T-cell (primary cell): ENCODE data around the gene ASB2. TPM values are rescaled to one million over a fixed set of nuclear protein-coding genes. Genes with fewer than 3 reads are reported as not detected.

ENCODE experiments used
- ATAC-seq, 4 experiments: fragments of 200-7000 bp in 3 of 4; fragments of 150-1000 bp in 1 of 4; cut with Tn5 transposase; replicated peaks in 1 of 4; 1 replicate in 3 of 4; 2 replicates in 1 of 4; pipeline ENCODE4 v1.10.0; 2021; ENCODE audit warnings: moderate library complexity in 3 of 4, mild to moderate bottlenecking in 2 of 4, moderate number of reproducible peaks in 1 of 4
- CTCF ChIA-PET, 2 donors: fragments of 300-600 bp; sonication (Branson Sonifier 250); formaldehyde crosslinking; loops; one replicate each; lab custom pipeline; 2022; ENCODE audit warnings: antibody characterized with exemption in 2 of 2; lab: Charles Lee
- POLR2A ChIA-PET, 2 donors: fragments of 300-600 bp; sonication (Branson Sonifier 250); formaldehyde crosslinking; loops; one replicate each; lab custom pipeline; 2022; ENCODE audit warnings: antibody characterized with exemption in 2 of 2; lab: Charles Lee
- DNase-seq, 35 experiments: peaks; one replicate each; pipeline versions ENCODE4 v3.0.0 to v3.0.0-alpha.2; 2013 to 2023
- H3K27ac ChIP-seq: one replicate; pipeline ENCODE4 v1.5.1; 2013; ENCODE audit warnings: low read length
- H3K27me3 ChIP-seq, 2 experiments: replicated peaks in 1 of 2; 1 replicate in 1 of 2; 2 replicates in 1 of 2; pipeline versions ENCODE4 v1.6.1 to v1.7.0; 2013; ENCODE audit warnings: low read length in 1 of 2, mixed read lengths in 1 of 2; ENCODE audit not compliant: control insufficient read depth in 2 of 2, insufficient read depth in 2 of 2; ENCODE audit errors: extremely low read depth in 1 of 2
- H3K36me3 ChIP-seq, 2 donors: 1 replicate in 1 of 2; 2 replicates in 1 of 2; pipeline versions ENCODE4 v1.6.1 to v1.7.0; 2013; ENCODE audit warnings: low read length in 1 of 2; ENCODE audit not compliant: control insufficient read depth in 2 of 2, insufficient read depth in 1 of 2; ENCODE audit errors: extremely low read depth in 1 of 2
- H3K4me1 ChIP-seq, 2 experiments: 1 replicate in 1 of 2; 2 replicates in 1 of 2; pipeline versions ENCODE4 v1.6.1 to v1.7.0; 2013; ENCODE audit warnings: low read length in 2 of 2, mixed read lengths in 1 of 2; ENCODE audit not compliant: insufficient read depth in 2 of 2, control insufficient read depth in 1 of 2; ENCODE audit errors: extremely low read depth in 1 of 2
- H3K4me3 ChIP-seq, 2 donors: 1 replicate in 1 of 2; 2 replicates in 1 of 2; pipeline versions ENCODE4 v1.5.1 to v1.7.0; 2013; ENCODE audit warnings: mild to moderate bottlenecking in 2 of 2, low read length in 1 of 2, moderate library complexity in 1 of 2; ENCODE audit not compliant: control insufficient read depth in 1 of 2; ENCODE audit errors: extremely low read depth in 1 of 2
- H3K9me3 ChIP-seq: 2 replicates; pipeline ENCODE4 v1.7.0; 2013
- H3K27ac Mint-ChIP-seq, 2 donors: one replicate each; pipeline ENCODE4 v1.8.0; 2020 to 2021; ENCODE audit warnings: mild to moderate bottlenecking in 2 of 2, mixed read lengths in 2 of 2
- H3K27me3 Mint-ChIP-seq, 2 donors: one replicate each; pipeline ENCODE4 v1.8.0; 2021 to 2022; ENCODE audit warnings: mixed read lengths in 2 of 2
- H3K36me3 Mint-ChIP-seq: one replicate; pipeline ENCODE4 v1.8.0; 2021; ENCODE audit warnings: mixed read lengths
- H3K4me1 Mint-ChIP-seq, 3 donors: one replicate each; pipeline ENCODE4 v1.8.0; 2020 to 2022; ENCODE audit warnings: mixed read lengths in 3 of 3, mild to moderate bottlenecking in 1 of 3
- H3K4me3 Mint-ChIP-seq, 3 donors: one replicate each; pipeline ENCODE4 v1.8.0; 2020 to 2022; ENCODE audit warnings: mild to moderate bottlenecking in 3 of 3, mixed read lengths in 3 of 3, moderate library complexity in 3 of 3
- H3K9me3 Mint-ChIP-seq, 3 donors: one replicate each; pipeline ENCODE4 v1.8.0; 2020 to 2022; ENCODE audit warnings: mixed read lengths in 3 of 3
- WGBS: methylation state at CpG from one replicate; pipeline ENCODE4 v1.1.5; 2013; ENCODE audit warnings: missing lambda C conversion rate; ENCODE audit not compliant: insufficient coverage; 5-methylcytosine and 5-hydroxymethylcytosine counted together
- total RNA-seq, 35 experiments: library from RNA in 6 of 35; stranded (reverse) in 6 of 35; fragments of 120-200 nt in 1 of 35; gene quantifications; one replicate each; pipeline versions ENCODE4 v1.2.1 to v1.2.4 and lab custom pipeline; 2013 to 2026

ASB2 gene
- total RNA-seq, 5 donors from 2014 or later (not counting 1 experiment from before 2014, with no cell fraction given), result 2.7 to 5.4 (median 3.3) TPM

DNA sequence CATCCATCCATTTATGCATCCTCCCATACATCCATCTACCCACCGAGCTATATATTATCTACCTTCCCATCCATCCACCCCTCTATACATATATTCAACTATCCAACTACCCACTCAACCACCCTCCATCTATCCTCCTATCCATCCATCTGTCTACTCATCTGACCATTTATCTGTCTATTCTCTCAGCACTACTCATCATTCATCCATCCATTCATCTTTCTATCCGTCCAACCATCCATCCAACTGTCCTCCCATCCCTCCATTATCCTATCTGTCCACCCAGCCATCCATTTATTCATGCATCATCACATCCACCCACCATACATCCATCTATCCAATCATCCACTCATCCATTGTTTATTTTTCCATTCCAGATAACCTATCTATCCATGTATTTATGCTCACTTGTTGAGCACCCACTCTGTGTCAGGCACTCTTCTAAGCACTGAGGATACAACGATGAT is 11.5 kb downstream of the ASB2 start:
- H3K27ac ChIP-seq, result peak overlapping the region; percentile 94
- POLR2A ChIA-PET, result no interaction called here
- H3K4me3 ChIP-seq, result no peak overlapping the region
- H3K36me3 ChIP-seq, result no peaks in the 10 kb centered on the region
- 85% methylated on average over 3 of the region's 3 CpGs for WGBS
- H3K9me3 ChIP-seq, result no peaks in the 10 kb centered on the region
- Mint-ChIP-seq H3K27ac (peak overlapping the region; percentile 19 to 40), H3K27me3 (no peaks in the 10 kb centered on the region), H3K9me3 (peaks cover 0 to 7% (median 0%) of the 10 kb centered on the region in 3 donors), H3K4me3 (no peak overlapping the region), H3K36me3 (no peaks in the 10 kb centered on the region), H3K4me1 (peaks cover 60 to 69% (median 63%) of the 10 kb centered on the region in 3 donors)
- no peak for DNase-seq
- no peak for ATAC-seq
- H3K4me1 ChIP-seq, result peaks cover 13 to 75% of the 10 kb centered on the region in 2 experiments
- CTCF ChIA-PET, result interaction anchor here (0.6 to 5.2 kb wide), 2 partner anchors 25 to 70 kb away, joined by 4 to 36 read pairs; no protein-coding TSS in a partner anchor
- no peaks in the 10 kb centered on the region for H3K27me3 ChIP-seq

DNA sequence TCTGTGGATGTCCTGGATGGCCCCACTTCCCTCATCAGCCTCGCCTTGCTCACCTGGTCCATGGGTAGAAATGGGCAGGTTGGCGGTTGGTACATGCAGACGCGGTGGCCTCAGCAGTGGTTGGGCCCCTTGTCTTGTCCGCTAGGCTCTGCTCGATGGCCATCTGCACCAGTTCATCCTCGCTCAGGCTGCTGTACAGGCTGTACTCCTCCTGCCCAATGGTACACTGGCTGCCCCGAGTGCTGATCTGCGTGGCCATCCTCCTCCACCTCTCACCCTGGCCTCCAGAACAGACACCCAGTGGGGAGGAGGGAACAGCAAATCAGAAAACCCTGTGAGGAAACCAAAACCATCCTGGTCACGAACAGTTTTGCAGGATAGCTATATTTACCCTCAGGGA is 12.1 kb downstream of the ASB2 start:
- Mint-ChIP-seq H3K36me3 (no peaks in the 10 kb centered on the region), H3K27me3 (no peaks in the 10 kb centered on the region), H3K4me3 (no peak overlapping the region), H3K9me3 (peaks cover 0 to 7% (median 0%) of the 10 kb centered on the region in 3 donors), H3K27ac (no peak overlapping the region), H3K4me1 (peaks cover 66 to 75% (median 69%) of the 10 kb centered on the region in 3 donors)
- 99% methylated on average over 7 of the region's 10 CpGs for WGBS
- ATAC-seq (no peak), DNase-seq (no peak)
- CTCF ChIA-PET, result interaction anchor here in 1 of 2 donors (5.2 kb wide), 1 partner anchor 24 kb away, joined by 36 read pairs; no protein-coding TSS in a partner anchor
- POLR2A ChIA-PET, result interaction anchor here in 1 of 2 donors (0.6 kb wide), 1 partner anchor 1367 kb away, joined by 3 read pairs; no protein-coding TSS in a partner anchor
- H3K27me3 ChIP-seq, result no peaks in the 10 kb centered on the region
- H3K27ac ChIP-seq, result peak overlapping the region; percentile 94
- peaks cover 18 to 75% of the 10 kb centered on the region in 2 experiments for H3K4me1 ChIP-seq
- H3K36me3 ChIP-seq, result no peaks in the 10 kb centered on the region
- no peaks in the 10 kb centered on the region for H3K9me3 ChIP-seq
- no peak overlapping the region for H3K4me3 ChIP-seq

DNA sequence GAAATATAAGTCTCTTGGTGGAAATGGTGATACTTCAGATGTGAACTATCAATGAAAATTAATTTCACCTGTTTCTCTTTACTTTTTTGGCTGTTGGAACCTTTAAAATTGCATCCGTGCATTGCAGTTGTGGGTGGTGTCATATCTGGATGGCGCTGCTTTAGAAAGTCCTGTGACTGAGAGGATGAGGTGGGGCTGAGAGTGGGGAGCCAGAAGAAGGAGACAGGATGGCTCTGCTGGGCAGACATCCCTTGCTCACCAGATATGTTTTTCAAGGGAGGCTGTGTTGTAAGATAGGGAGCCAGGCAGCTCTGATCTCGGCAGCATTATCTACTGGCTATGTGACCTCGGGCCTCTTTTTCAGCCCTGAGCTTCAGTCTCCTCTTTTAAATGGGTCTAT is 12.7 kb downstream of the ASB2 start:
- ATAC-seq (no peak), DNase-seq (no peak)
- Mint-ChIP-seq H3K4me3 (peak overlapping the region in 2 of 3 donors; percentile 34 to 70), H3K27ac (peak overlapping the region; percentile 96 to 97), H3K36me3 (no peaks in the 10 kb centered on the region), H3K4me1 (peaks cover 67 to 77% (median 71%) of the 10 kb centered on the region in 3 donors), H3K9me3 (peaks cover 0 to 7% (median 0%) of the 10 kb centered on the region in 3 donors), H3K27me3 (no peaks in the 10 kb centered on the region)
- POLR2A ChIA-PET, result interaction anchor here in 1 of 2 donors (0.6 kb wide), 1 partner anchor 1366 kb away, joined by 3 read pairs; no protein-coding TSS in a partner anchor
- CTCF ChIA-PET, result interaction anchor here in 1 of 2 donors (0.9 to 5.2 kb wide), 4 partner anchors 7 to 24 kb away, joined by 3 to 36 read pairs (median 4); no protein-coding TSS in a partner anchor
- no peak overlapping the region for H3K4me3 ChIP-seq
- H3K36me3 ChIP-seq, result no peaks in the 10 kb centered on the region
- H3K4me1 ChIP-seq, result peaks cover 24 to 78% of the 10 kb centered on the region in 2 experiments
- no peaks in the 10 kb centered on the region for H3K27me3 ChIP-seq
- 58% methylated on average over 3 of the region's 4 CpGs for WGBS
- peak overlapping the region; percentile 94 for H3K27ac ChIP-seq
- no peaks in the 10 kb centered on the region for H3K9me3 ChIP-seq

DNA sequence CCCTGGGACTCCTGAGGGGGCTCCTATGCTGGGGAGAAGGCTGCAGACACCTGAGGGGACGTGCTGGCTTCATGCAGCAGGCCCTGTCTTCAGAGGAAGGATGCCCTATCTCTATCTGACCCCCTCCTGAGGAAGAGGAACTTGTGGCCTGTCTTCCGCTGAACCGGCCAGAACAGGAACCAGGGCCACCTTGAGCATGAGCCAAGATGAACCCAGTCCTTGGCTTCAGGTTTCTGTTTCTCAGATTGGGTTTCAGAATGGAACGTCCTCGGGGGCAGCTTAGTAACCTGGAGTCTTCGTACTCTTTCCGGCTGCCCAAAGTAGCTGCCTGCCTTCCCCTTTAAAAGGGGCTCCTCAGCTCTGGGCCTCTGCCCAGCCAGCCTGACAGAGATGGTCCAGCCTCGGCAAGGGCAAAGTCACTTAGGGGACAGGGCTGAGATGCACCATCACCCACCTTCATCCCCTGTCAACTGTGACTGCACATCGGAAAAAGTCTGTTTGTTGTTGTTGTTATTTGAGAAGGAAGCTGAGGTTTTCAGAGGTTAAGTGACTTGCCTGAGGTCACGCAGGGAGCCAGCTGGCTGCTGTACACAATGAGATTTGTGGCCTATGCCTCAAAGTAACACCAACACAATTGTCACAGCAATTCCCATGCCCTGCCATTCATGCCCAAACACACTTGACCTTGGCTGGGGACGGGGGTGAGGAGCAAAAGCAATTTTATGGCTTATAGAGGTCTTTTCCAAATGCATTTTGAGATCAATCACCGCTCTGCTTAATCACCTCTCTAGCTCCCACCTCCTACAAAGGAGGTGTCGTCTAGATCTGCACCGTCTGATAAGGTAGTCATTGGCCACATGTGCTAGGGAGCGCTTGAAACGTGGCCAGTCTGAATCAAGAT is 13.4 kb downstream of the ASB2 start:
- Mint-ChIP-seq H3K27me3 (no peaks in the 10 kb centered on the region), H3K27ac (peak overlapping the region; percentile 96 to 97), H3K4me3 (peak overlapping the region; percentile 63 to 70 (median 70)), H3K4me1 (peaks cover 74 to 80% (median 78%) of the 10 kb centered on the region in 3 donors), H3K9me3 (peaks cover 0 to 7% (median 0%) of the 10 kb centered on the region in 3 donors), H3K36me3 (no peaks in the 10 kb centered on the region)
- Histone ChIP-seq H3K36me3 (no peaks in the 10 kb centered on the region), H3K27ac (peak overlapping the region; percentile 94), H3K27me3 (no peaks in the 10 kb centered on the region), H3K4me3 (peak overlapping the region in 1 of 2 donors; percentile 8), H3K9me3 (no peaks in the 10 kb centered on the region), H3K4me1 (peaks cover 28 to 85% of the 10 kb centered on the region in 2 experiments)
- 30% methylated on average over 6 of the region's 16 CpGs for WGBS
- POLR2A ChIA-PET, result interaction anchor here (0.5 to 0.7 kb wide), 2 partner anchors 19 to 116 kb away, joined by 3 read pairs; no protein-coding TSS in a partner anchor
- ATAC-seq, result peak; percentile 36 to 50 (median 44)
- CTCF ChIA-PET, result interaction anchor here (0.6 to 5.2 kb wide), 8 partner anchors 8 to 169 kb away, joined by 3 to 36 read pairs (median 4); no protein-coding TSS in a partner anchor
- DNase-seq, result peak in 34 of 35 experiments; percentile 31 to 75 (median 52)

DNA sequence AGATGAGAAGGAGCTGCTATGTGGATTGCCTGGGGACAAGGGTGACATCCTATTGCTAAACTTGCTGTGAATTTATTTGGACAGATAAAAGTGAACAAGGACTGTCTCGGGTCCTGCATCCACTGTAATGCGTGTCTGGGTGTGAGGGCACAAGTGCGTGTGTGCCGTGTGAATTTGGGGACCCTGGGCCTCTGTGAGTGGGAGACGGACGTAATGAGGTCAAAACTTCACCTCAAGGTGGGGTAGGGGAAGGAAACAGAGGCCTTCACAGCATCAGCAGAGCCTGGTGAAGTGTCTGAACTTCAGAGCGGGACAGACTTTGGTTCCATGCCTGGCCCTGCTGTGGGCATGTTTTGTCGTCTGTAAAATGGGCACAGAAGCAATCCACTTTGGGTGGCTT is 14.8 kb downstream of the ASB2 start:
- Histone ChIP-seq H3K4me1 (peaks cover 32 to 88% of the 10 kb centered on the region in 2 experiments), H3K27ac (peak overlapping the region; percentile 93), H3K36me3 (no peaks in the 10 kb centered on the region), H3K9me3 (no peaks in the 10 kb centered on the region), H3K27me3 (no peaks in the 10 kb centered on the region), H3K4me3 (no peak overlapping the region)
- H3K4me3 Mint-ChIP-seq, result peak overlapping the region in 2 of 3 donors; percentile 24 to 31
- H3K27me3 Mint-ChIP-seq, result no peaks in the 10 kb centered on the region
- H3K27ac Mint-ChIP-seq, result peak overlapping the region; percentile 75 to 84
- ATAC-seq (no peak), DNase-seq (peak in 1 of 35 experiments; percentile 33)
- peaks cover 0 to 7% (median 0%) of the 10 kb centered on the region in 3 donors for H3K9me3 Mint-ChIP-seq
- WGBS, result 78% methylated on average over 7 of the region's 8 CpGs
- CTCF ChIA-PET, result interaction anchor here in 1 of 2 donors (5.2 kb wide), 1 partner anchor 22 kb away, joined by 36 read pairs; no protein-coding TSS in a partner anchor
- no peaks in the 10 kb centered on the region for H3K36me3 Mint-ChIP-seq
- peaks cover 77 to 90% (median 88%) of the 10 kb centered on the region in 3 donors for H3K4me1 Mint-ChIP-seq
- POLR2A ChIA-PET, result no interaction called here
